GM13976 (cell line): ENCODE results near the gene TNFRSF14.

Experiments
- DNase-seq: peaks from one replicate; pipeline ENCODE4 v3.0.0; 2012; ENCODE audit warnings: low spot score
- in situ Hi-C: fragments of 300-500 bp; cut with MboI; formaldehyde crosslinking; loops from one replicate; pipeline ENCODE4 v1.12.0; 2022; ENCODE audit warnings: low sequenced_read_pairs, mixed read lengths, inconsistent platforms; ENCODE audit not compliant: unreplicated experiment
- TF ChIP-seq, protein P1 (sequence below): IDR thresholded peaks from 2 replicates; pipeline ENCODE4 v1.5.1; 2012; ENCODE audit warnings: borderline replicate concordance, mild to moderate bottlenecking; ENCODE audit not compliant: insufficient read depth; ENCODE audit errors: extremely low read depth, missing control alignments, control extremely low read depth

The TNFRSF14 gene

GRCh38 chr1:2597441-2598328, 41.5 kb downstream of the TNFRSF14 start:
- TF ChIP-seq, protein P1, sequence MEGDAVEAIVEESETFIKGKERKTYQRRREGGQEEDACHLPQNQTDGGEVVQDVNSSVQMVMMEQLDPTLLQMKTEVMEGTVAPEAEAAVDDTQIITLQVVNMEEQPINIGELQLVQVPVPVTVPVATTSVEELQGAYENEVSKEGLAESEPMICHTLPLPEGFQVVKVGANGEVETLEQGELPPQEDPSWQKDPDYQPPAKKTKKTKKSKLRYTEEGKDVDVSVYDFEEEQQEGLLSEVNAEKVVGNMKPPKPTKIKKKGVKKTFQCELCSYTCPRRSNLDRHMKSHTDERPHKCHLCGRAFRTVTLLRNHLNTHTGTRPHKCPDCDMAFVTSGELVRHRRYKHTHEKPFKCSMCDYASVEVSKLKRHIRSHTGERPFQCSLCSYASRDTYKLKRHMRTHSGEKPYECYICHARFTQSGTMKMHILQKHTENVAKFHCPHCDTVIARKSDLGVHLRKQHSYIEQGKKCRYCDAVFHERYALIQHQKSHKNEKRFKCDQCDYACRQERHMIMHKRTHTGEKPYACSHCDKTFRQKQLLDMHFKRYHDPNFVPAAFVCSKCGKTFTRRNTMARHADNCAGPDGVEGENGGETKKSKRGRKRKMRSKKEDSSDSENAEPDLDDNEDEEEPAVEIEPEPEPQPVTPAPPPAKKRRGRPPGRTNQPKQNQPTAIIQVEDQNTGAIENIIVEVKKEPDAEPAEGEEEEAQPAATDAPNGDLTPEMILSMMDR = no peak
- DNase-seq = no peak
- in situ Hi-C loops = no loop called here

- TF ChIP-seq, protein P1 = no peak
- in situ Hi-C loops = no loop called here
- no peak for DNase-seq
These were observed 42.3 kb downstream of the TNFRSF14 start for GRCh38 chr1:2598329-2598931.

DNA sequence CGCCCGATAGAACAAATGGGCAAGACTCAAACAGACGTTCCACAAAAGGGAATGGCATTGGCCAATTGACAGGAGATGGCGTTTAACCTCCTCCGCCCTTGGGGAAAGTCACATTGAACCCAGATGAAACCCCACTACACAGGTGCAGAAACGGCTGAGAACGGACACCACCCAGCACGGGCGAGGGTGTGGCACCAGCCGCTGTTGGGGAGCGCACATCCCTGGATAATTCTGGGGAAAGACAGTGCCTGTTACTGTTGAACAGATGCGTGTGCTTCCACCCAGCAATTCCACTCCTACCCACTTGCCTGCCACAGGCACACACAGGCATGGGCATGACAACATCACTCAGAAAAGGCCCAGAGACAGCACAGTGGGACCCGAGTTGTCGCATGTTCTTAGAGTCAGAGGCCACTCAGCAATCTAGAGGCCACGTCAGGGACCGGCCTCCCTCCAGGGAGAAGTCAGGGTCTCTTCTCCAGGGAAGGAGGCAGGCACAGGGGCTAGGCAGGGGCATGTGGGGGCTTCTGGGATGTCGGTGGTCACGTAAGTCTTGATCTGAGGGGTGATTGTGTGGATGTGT, 45.6 kb downstream of the TNFRSF14 start:
- TF ChIP-seq, protein P1 = no peak
- in situ Hi-C loops = no loop called here
- no peak for DNase-seq

DNA sequence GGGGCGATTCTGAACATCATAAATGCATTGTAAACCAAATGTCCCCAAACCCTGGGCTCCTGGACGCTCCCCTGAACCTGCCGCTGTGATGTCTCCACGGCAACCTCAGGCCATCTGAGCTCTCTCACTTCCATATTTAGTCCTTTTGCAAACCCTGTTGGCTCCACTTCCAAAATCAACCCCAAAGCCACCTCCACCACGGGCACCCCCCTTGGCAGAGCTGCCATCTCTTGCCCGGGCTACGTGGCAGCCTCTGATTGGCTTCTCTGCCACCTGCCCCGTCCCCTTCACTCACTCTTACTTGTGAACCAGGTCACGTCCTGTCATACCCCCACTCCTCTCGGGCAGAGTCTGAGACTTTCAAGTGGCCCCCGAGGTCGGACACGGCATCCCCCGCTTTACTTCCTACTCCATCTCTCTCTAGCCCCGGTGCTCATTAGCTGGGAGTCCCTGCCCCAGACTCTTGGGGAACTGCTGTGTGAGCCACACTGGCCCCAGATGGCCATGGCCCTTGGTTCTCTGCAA, 46.2 kb downstream of the TNFRSF14 start:
- TF ChIP-seq, protein P1 = no peak
- DNase-seq = no peak
- in situ Hi-C loops = no loop called here

DNA sequence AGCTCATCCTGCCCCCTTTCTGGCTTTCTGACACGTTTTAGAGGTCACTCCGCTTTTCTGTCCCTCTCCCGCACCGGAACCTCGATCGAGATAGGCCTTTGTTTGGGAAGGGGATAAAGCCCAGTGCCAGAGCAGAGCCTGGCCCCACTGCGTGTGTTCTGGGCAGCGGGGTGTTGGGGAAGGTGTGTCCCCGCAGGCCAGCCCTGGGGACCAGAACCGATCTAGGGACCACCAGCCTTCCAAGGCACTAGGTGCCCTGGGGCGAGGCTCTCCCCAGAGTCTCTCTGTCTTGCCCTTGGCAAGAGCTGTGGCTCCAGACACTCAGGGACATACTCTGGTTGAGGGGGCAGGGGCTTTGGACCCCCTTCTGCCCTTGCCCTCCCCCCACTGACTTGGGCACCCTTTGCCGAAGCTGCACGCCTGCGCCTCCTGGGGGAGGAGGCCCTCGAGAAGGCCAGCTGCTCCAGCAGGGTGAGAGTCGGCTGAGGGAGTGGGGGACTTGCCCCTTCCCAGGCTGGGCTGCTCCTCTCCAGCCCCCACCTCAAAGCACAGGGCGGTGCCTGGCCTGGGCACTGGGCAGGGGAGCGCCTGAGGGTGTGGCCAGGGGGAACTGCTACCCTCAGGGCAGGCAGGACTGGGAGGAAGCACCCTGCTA, 46.8 kb downstream of the TNFRSF14 start:
- no peak for DNase-seq
- TF ChIP-seq, protein P1 = no peak
- in situ Hi-C loops = no loop called here

DNA sequence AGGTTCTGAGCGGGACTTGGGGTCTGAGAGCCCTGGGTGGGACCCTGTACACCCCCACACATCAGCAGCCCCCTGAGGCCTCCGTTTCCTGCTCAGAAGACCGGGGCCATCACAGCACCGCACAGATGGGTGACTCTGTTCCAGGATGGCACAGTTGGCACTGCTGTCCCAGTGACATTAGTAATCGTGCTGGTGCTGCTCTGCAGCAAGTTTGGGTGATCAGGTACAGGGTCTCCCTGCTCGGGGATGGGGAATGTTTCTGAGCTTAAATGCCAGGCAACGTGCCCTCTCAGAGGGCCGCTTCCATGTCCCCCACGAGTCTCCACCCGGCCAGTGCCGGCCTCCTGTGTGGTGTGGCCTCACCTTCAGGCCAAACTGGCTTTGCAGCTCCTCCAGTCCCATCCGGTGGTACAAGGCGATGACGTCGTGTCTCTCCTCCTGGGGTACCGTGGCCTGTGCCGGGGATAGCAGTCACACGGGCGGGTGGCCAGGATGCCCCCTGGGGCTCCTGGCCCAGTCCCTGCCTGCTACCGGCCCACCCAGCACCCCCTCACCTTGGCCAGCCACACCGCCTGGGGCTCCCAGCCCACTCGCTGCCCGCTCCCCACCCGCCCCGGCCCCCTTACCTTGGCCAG, 47.5 kb downstream of the TNFRSF14 start:
- TF ChIP-seq, protein P1 = no peak
- in situ Hi-C loops = no loop called here
- DNase-seq = no peak
